Peyer's patch (tissue), 4 donors: ENCODE data around the gene ERC2. TPM values are rescaled to one million over a fixed set of nuclear protein-coding genes. Genes with fewer than 3 reads are reported as not detected.

ENCODE experiments used
- DNase-seq, 3 donors: peaks; one replicate each; pipeline ENCODE4 v3.0.0-alpha.2; 2017 to 2019
- H3K27ac ChIP-seq, 4 donors: fragments of 200-600 bp; sonication (generic); one replicate each; pipeline ENCODE4 v1.5.1; 2016 to 2019
- H3K27me3 ChIP-seq, 2 donors: fragments of 200-600 bp; sonication (generic); one replicate each; pipeline ENCODE4 v1.5.1; 2019
- H3K36me3 ChIP-seq, 3 donors: fragments of 200-600 bp; sonication (generic); one replicate each; pipeline ENCODE4 v1.5.1; 2016 to 2019
- H3K4me1 ChIP-seq, 4 donors: fragments of 200-600 bp; sonication (generic); one replicate each; pipeline ENCODE4 v1.5.1; 2016 to 2019
- H3K4me3 ChIP-seq, 4 donors: fragments of 200-600 bp; sonication (generic); 1 replicate in 3 of 4; 2 replicates in 1 of 4; pipeline ENCODE4 v1.5.1; 2016 to 2019; ENCODE audit warnings: mild to moderate bottlenecking in 1 of 4
- H3K9me3 ChIP-seq, 4 donors: fragments of 200-600 bp; sonication (generic); one replicate each; pipeline ENCODE4 v1.5.1; 2016 to 2019; ENCODE audit warnings: mild to moderate bottlenecking in 1 of 4
- CTCF ChIP-seq, 6 experiments: fragments of 450-650 bp in 4 of 6; fragments of 200-600 bp in 2 of 6; sonication (generic) in 1 of 6; IDR thresholded peaks; one replicate each; pipeline ENCODE4 v1.5.1; 2017 to 2019; ENCODE audit warnings: antibody characterized with exemption in 6 of 6, mild to moderate bottlenecking in 3 of 6, moderate library complexity in 1 of 6
- POLR2A ChIP-seq, 2 donors: fragments of 450-650 bp; IDR thresholded peaks; one replicate each; pipeline ENCODE4 v1.5.1; 2017; ENCODE audit warnings: antibody characterized with exemption in 2 of 2, mild to moderate bottlenecking in 2 of 2, moderate library complexity in 2 of 2
- total RNA-seq, 4 donors: library from RNA; depleted of rRNA; stranded (reverse); fragments of >200 nt; gene quantifications; one replicate each; pipeline ENCODE4 v1.1.0, GENCODE V29; 2016

The ERC2 gene
- total RNA-seq, 4 donors from 2014 or later: 0.18 to 0.83 TPM; not detected in 2

- no peak overlapping the region for H3K27ac ChIP-seq
- H3K27me3 ChIP-seq: no peaks in the 10 kb centered on the region
- no peaks in the 10 kb centered on the region for H3K4me1 ChIP-seq
- no peak for DNase-seq
- H3K36me3 ChIP-seq: no peaks in the 10 kb centered on the region
- no peak overlapping the region for H3K4me3 ChIP-seq
- TF ChIP-seq CTCF (IDR thresholded peaks at IDR 0.05) (no peak), POLR2A (IDR thresholded peaks at IDR 0.05) (no peak)
- H3K9me3 ChIP-seq: no peaks in the 10 kb centered on the region
Measured at GRCh38 chr3:55724821-55725220, 743.4 kb downstream of the ERC2 start.

- no peaks in the 10 kb centered on the region for H3K27me3 ChIP-seq
- no peak overlapping the region for H3K27ac ChIP-seq
- no peak for DNase-seq
- H3K36me3 ChIP-seq: no peaks in the 10 kb centered on the region
- no peak for TF ChIP-seq POLR2A (IDR thresholded peaks at IDR 0.05)
- TF ChIP-seq CTCF (IDR thresholded peaks at IDR 0.05): no peak
- no peaks in the 10 kb centered on the region for H3K9me3 ChIP-seq
- H3K4me1 ChIP-seq: no peaks in the 10 kb centered on the region
- H3K4me3 ChIP-seq: no peak overlapping the region
Measured at GRCh38 chr3:55724407-55724784, 743.9 kb downstream of the ERC2 start.

- no peak overlapping the region for H3K4me3 ChIP-seq
- no peaks in the 10 kb centered on the region for H3K4me1 ChIP-seq
- no peak for DNase-seq
- no peaks in the 10 kb centered on the region for H3K36me3 ChIP-seq
- TF ChIP-seq POLR2A (IDR thresholded peaks at IDR 0.05): no peak
- no peak for TF ChIP-seq CTCF (IDR thresholded peaks at IDR 0.05)
- H3K9me3 ChIP-seq: no peaks in the 10 kb centered on the region
- H3K27ac ChIP-seq: no peak overlapping the region
- no peaks in the 10 kb centered on the region for H3K27me3 ChIP-seq
Measured at GRCh38 chr3:55723653-55724406, 744.4 kb downstream of the ERC2 start.

GRCh38 chr3:55721716-55722484 lies 746.4 kb downstream of the ERC2 start:
- Histone ChIP-seq H3K27me3 (no peaks in the 10 kb centered on the region), H3K27ac (no peak overlapping the region), H3K4me1 (no peaks in the 10 kb centered on the region), H3K9me3 (no peaks in the 10 kb centered on the region), H3K4me3 (no peak overlapping the region), H3K36me3 (no peaks in the 10 kb centered on the region)
- TF ChIP-seq CTCF (IDR thresholded peaks at IDR 0.05) (peak in 5 of 6 experiments; percentile 6 to 71 (median 56)), POLR2A (IDR thresholded peaks at IDR 0.05) (no peak)
- peak in 1 of 3 donors; percentile 61 for DNase-seq

GRCh38 chr3:55720614-55721013 lies 747.7 kb downstream of the ERC2 start:
- Histone ChIP-seq H3K4me1 (no peaks in the 10 kb centered on the region), H3K27me3 (no peaks in the 10 kb centered on the region), H3K27ac (no peak overlapping the region), H3K36me3 (no peaks in the 10 kb centered on the region), H3K4me3 (no peak overlapping the region), H3K9me3 (no peaks in the 10 kb centered on the region)
- TF ChIP-seq CTCF (IDR thresholded peaks at IDR 0.05) (peak in 3 of 6 experiments; percentile 30 to 47 (median 41)), POLR2A (IDR thresholded peaks at IDR 0.05) (no peak)
- no peak for DNase-seq
